A673 (cell line): ENCODE data around the gene DGKH.

Experiments
- CTCF ChIP-seq: fragments of 300-800, 200-600 bp; sonication (generic); conservative IDR thresholded peaks from 2 replicates; pipeline ENCODE4 v1.5.1; 2017; ENCODE audit warnings: low read depth, mild to moderate bottlenecking, antibody characterized with exemption, low read length, moderate library complexity, mixed read lengths
- EZH2 ChIP-seq: fragments of 200-600 bp; sonication (generic); IDR thresholded peaks from 2 replicates; pipeline ENCODE4 v1.6.1; 2017; ENCODE audit warnings: borderline replicate concordance, low read depth, mild to moderate bottlenecking, mixed read lengths, antibody characterized with exemption, low read length; ENCODE audit not compliant: poor library complexity, severe bottlenecking

- TF ChIP-seq CTCF: no peak
- TF ChIP-seq EZH2: no peak
Measured at GRCh38 chr13:42218576-42218975, 170.1 kb downstream of the DGKH start.
